ENCODE data around the gene ZNF615.
"Not testable (repeated sequence)": the region's sequence is repeated elsewhere in the genome, so short reads cannot be mapped to it uniquely, and the experiment has no call there.

Gene ZNF615

DNA sequence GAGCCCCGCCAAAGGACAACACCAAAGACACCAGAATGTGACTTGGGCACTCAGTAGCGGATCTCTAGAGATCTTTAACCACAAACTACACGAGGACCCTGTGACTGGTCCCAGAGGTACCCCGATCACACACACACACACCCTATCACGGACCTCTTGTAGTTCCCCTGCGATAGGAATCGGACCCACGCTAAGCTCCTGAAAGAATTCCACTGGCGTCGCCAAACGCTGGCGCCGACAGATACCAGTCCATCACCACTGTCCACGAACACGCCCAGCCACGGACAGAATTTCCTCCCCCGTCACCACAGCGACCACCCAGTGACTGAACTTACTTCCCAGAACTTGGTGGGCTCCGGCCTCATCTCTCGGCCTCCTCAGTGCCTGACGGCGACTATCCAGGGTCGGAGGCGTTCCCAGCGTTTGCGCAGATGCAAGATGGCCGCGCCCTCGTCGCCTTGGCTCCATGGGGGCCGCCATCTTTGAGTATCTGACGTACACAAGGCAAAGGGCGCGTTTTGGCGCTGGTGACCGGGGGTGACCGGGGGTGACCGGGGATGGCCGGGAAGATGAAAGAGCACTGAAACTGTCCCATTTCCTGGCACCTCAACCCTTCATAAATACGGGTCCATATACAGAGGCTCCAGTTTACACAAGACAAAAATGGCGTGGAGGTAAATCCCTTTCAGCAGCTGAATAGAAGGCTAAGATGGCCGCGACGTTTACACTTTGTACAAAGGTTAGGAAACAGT is at the start of gene ZNF615:
ZNF615 (minus strand) TSS at position 406 of the 752 bp plus-strand sequence. CDS start 4,500 bp downstream, outside the sequence.
- DNase-seq (ENCODE audit: low spot score), result peak; percentile 78

DNA sequence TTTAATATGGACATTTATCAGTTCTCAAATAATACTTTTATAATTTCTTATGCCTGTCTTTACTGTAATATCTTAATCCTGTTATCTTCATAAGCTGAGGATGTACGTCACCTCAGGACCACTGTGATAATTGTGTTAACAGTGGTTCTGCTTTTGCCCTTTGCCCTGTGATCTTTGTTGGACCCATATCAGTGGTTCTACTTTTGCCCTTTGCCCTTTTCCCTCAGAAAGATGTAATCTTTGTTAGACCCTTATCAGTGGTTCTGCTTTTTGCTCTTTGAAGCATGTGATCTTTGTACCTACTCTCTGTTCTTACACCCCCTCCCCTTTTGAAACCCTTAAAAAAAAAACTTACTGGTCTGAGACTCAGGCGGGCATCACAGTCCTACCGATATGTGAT is 48.5 kb upstream of the ZNF615 start:
- not testable (repeated sequence) for DNase-seq (ENCODE audit: low spot score)

DNA sequence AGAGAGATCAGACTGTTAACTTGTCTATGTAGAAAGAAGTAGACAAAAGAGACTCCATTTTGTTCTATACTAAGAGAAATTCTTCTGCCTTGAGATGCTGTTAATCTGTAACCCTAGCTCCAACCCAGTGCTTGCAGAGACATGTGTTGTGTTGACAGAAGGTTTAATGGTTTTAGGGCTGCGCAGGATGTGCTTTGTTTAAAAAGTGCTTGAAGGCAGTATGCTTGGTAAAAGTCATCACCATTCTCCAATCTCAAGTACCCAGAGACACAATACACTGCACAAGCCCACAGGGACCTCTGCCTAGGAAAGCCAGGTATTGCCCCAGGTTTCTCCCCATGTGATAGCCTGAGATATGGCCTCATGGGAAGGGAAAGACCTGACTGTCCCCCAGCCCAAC is 43.7 kb upstream of the ZNF615 start:
- DNase-seq (ENCODE audit: low spot score), result not testable (repeated sequence)

DNA sequence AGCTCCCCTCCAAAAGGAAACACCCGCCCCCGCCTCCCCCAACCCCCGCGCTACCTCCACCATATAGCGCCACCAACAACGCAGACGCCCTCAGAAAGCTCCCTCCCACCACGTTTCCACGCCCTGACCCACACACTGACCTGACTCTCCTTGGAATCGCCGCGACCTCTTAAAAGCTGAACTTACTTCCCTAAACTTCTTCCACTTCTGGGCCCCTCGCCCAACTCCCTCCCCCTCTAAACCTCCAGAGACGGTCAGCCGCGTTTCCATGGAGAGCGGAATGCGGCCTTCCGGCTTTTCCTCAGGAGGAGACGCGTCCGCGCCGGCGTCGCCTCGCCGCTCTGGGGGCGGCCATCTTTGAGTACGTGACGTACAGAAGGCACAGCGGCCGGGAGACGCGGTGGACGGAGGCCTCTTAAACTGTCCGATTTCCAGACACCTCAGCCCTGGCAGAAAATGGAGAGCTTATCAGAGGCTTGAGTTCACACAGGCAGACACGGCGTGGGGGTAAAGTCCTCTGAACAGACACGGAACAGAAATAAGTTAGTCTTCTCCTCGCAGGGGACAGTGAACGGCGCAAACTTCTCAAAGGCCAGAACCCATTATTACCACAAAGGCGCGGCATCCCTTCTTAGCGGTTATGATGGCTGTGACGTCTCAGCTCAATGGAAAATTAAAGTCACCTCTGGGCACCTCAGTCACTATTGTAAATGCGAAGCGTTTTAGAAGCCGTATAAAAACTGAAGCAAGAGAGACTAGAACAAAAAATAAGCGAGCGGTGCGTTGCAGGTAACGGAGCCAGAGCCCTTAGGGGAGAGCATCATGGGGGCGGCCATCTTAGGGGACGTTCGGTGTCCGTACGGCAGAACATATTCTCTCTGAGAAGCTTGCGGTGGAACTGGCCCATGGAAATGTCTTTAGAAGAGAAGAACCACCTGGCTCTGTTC is 40.8 kb upstream of the ZNF615 start, which contains the start of gene ZNF432:
ZNF432 (minus strand) TSS at position 284 of the 947 bp plus-strand sequence. CDS start 1,970 bp downstream, outside the sequence.
- peak; percentile 79 for DNase-seq (ENCODE audit: low spot score)

- no peak for DNase-seq (ENCODE audit: low spot score)
Measured at GRCh38 chr19:52039169-52039568, 31.2 kb upstream of the ZNF615 start.

- DNase-seq (ENCODE audit: low spot score), result no peak
Measured at GRCh38 chr19:52034051-52034728, 26.2 kb upstream of the ZNF615 start.

DNA sequence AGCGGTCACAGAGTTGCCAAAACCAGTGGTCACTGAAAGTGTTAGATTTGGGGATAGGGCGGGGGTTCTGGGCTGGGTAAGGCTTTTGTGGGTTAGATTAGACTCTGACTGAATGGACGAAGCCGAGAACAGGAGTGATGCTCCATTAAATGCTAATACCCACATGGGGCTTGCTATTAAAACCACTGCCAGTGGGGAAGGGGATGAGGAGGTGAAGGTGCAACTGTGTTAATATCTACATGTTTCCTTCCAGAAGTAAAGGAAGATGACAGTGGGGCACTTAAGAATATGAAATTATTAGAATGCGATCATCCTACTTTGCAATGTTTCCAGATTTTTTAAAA is 20.7 kb upstream of the ZNF615 start:
- DNase-seq (ENCODE audit: low spot score), result no peak

- peak; percentile 75 for DNase-seq (ENCODE audit: low spot score)
Measured at GRCh38 chr19:52028027-52028779, 20.2 kb upstream of the ZNF615 start, which contains the start of gene ZNF614. ZNF614 (minus strand) TSS chr19:52028379; CDS start chr19:52025745, 2,634 bp downstream.

DNA sequence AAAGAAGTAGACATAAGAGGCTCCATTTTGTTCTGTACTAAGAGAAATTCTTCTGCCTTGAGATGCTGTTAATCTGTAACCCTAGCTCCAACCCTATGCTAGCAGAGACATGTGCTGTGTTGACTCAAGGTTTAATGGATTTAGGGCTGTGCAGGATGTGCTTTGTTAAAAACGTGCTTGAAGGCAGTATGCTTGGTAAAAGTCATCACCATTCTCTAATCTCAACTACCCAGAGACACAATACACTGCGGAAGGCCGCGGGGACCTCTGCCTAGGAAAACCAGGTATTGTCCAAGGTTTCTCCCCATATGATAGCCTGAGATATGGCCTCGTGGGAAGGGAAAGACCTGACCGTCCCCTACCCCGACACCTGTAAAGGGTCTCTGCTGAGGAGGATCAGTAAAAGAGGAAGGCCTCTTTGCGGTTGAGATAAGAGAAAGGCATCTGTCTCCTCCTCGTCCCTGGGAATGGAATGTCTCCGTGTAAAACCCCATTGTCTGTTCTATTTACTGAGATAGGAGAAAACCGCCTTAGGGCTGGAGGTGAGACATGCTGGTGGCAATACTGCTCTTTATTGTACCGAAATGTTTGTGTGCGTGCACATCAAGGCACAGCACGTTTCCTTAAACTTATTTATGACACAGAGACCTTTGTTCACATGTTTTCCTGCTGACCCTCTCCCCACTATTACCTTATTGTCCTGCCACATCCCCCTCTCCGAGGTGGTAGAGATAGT is 18.4 kb upstream of the ZNF615 start:
- not testable (repeated sequence) for DNase-seq (ENCODE audit: low spot score)

- not testable (repeated sequence) for DNase-seq (ENCODE audit: low spot score)
Measured at GRCh38 chr19:52024478-52024877, 16.5 kb upstream of the ZNF615 start.

DNA sequence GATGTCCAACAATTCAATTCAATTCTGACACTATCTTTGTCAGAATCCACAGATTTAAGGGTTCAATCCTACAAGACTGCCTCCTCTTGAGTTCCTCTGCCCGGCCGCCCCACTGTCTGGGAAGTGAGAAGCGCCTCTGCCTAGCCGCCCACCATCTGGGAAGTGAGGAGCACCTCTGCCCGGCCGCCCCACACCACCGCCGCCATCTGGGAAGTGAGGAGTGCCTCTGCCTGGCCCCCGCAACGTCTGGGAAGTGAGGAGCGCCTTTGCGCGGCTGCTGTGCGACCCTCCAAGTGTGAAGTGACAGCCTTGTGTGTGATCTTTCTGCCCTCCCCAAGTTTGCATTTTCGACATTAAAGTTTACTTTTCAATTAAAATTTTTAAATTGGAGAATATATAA is 14.2 kb upstream of the ZNF615 start:
- DNase-seq (ENCODE audit: low spot score), result no peak

- DNase-seq (ENCODE audit: low spot score), result no peak
Measured at GRCh38 chr19:52020506-52020905, 12.5 kb upstream of the ZNF615 start.

DNA sequence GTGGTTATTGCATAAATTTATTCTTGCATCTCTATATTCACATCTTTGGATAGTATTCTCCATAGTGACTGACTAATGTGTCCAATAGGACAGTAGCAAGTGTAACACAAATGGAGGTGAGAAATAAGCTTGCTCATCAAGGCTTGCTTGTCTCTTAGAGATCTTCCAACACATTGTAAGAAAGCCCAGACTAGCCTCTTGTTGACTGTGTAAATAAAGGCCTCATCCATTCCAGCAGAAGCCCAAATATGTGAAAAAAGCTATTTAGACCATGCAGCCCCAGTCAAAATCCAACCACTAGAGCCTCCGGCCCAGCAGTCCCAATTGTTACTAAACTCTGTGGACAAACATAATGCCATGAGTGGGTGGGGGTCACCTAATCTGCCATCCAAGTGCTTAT is 2.7 kb upstream of the ZNF615 start:
- DNase-seq (ENCODE audit: low spot score), result no peak

DNA sequence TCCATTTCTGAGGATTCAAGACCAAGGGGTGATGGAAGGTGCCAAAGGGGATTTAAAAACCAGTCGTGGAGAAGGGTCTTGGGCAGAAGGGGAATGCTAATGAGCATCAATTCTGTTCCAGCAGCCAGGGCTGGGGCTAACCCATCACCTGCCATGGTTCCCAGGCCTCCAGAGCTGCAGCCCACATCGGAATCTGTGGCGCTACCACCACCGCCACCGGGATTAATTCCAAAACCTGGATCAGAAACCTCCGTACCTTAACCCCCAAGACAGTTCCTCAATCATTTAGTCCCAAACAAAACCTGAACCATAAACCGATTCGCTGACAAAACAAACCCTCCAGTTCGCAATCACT is 583 bp downstream of the ZNF615 start:
- no peak for DNase-seq (ENCODE audit: low spot score)

DNA sequence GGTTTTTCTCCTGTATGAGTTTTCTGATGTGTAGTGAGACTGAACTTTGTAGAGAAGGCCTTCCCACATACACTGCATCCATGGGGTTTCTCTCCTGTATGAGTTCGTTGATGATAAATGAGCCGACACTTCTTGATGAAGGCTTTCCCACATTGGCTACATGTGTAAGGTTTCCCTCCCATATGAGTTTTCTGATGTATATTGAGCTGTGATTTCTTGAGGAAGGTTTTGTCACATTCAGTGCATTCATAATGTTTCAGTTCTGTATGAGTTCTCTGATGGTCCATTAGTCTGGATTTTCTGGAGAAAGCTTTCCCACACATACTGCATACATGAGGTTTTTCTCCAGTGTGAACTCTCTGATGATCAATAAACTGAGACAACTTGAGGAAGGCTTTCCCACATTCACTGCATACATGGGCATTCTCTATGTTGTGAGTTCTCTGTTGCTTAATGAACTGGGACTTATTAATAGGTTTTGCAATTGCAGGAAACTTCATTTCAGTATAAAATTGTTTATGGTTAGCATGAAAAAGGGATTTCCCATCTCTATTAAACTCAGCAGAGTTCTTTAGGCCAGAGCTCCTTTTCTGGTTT is 13.9 kb downstream of the ZNF615 start:
- no peak for DNase-seq (ENCODE audit: low spot score)

DNA sequence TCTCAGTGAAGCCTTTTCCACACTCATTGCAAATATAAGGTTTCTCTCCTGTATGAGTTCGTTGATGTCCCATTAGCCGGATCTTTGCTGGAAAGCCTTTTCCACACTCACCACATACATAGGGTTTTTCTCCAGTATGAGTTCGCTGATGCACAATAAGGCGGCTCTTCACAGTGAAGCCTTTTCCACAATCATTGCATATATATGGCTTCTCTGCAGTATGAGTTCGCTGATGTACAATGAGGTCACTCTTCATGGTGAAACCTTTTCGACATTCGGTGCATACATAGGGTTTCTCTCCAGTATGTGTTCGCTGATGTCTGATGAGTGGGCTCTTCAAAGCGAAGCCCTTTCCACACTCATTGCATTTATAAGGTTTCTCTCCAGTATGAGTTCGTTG is 14.6 kb downstream of the ZNF615 start:
- no peak for DNase-seq (ENCODE audit: low spot score)

DNA sequence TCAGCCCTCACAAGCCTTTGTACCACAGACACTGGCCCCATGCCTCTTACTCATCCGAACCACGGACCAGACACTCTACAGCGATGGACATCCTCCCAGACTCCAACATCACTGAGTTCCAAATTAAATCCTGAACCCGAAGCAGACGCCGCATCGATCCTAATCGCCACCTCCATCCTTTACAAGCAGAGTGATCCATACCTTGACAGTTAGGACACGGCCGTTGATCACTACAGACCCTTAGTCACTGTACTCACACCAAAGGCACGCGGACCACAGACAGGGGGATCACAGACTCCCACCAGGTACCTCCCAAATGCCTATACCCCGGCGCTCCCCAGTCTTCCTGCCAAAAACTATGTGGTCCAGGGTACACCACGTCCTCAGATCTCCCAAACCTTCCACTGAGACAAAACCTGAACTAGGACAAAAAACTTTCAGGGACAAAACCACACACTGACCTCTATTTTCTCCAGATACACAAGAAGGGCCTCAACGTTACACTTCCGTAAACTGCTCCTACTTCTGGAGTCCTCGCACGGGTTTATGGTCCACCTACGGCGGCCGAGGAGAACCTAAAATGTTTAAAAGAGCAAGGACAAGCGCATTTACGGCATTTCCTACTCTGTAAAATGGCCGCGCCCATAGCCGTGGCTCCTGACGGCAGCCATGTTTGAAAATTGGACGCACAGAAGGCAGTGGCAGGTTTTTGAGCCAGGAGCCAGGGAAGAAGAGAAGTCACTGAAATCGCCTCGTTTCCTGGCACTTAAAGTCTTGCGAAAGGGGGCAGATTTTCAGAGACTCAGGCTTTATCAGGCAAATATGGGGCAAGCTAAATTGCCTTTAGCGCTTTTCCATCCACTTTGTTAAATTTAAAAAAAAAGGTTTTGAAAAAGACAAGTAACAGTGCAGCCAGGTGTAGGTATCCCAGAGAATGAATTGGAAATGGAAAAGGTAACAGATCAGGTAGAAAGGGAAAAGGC is 21.4 kb downstream of the ZNF615 start, which contains the start of gene ZNF350:
ZNF350 (minus strand) TSS at position 532 of the 983 bp plus-strand sequence. CDS start 12,480 bp downstream, outside the sequence.
- peak; percentile 91 for DNase-seq (ENCODE audit: low spot score)

DNA sequence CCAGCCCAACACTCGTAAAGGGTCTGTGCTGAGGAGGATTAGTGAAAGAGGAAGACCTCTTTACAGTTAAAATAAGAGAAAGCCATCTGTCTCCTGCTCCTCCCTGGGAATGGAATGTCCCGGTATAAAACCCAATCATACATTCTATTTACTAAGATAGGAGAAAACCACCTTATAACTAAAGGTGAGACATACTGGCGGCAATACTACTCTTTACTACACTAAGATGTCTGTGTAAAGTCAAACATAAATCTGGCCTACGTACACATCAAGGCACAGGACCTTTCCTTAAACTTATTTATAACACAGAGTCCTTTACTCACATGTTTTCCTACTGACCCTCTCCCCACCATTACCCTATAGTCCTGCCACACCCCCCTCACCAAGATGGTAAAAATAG is 24.6 kb downstream of the ZNF615 start:
- no peak for DNase-seq (ENCODE audit: low spot score)

DNA sequence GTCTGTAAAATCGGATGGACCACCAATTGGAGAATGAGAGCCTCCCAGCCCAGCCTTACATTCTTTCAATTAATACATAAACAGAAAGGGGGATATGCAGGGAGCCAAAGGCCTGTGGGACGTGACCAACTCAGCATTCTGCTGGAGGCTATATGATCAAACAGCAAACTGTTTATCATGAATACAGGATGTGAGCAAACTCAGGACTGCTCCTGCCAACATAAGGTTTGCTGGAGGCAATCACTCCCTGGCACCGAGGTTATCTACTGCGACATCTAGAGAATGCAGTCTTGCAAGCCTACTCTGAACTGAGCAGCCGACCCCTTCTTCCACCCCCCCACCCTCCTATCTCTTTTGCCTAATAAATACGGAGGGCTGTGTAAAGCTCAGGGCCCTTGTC is 27.1 kb downstream of the ZNF615 start:
- not testable (repeated sequence) for DNase-seq (ENCODE audit: low spot score)
